Neural progenitor cell (in vitro differentiated cells): ENCODE results near the gene ACER1. TPM values are rescaled to one million over a fixed set of nuclear protein-coding genes. Genes with fewer than 3 reads are reported as not detected.
A peak's percentile ranks its signal among the peaks of the same experiment; 100 is the strongest.

Experiments
- DNase-seq: peaks from one replicate; pipeline ENCODE4 v3.0.0-alpha.2; 2016; ENCODE audit warnings: low spot score
- H2AFZ ChIP-seq: fragments of 200-600 bp; sonication (generic); replicated peaks from 2 replicates; pipeline ENCODE4 v1.6.1; 2016; ENCODE audit warnings: antibody characterized with exemption
- H3F3A ChIP-seq: fragments of 200-600 bp; sonication (generic); 2 replicates; pipeline ENCODE4 v1.6.1; 2016; ENCODE audit warnings: antibody characterized with exemption, low read depth
- H3K27ac ChIP-seq: fragments of 200-600 bp; sonication (generic); 2 replicates; pipeline ENCODE4 v1.5.1; 2016; ENCODE audit warnings: mild to moderate bottlenecking
- H3K27me3 ChIP-seq: fragments of 200-600 bp; sonication (generic); 2 replicates; pipeline ENCODE4 v1.6.1; 2016; ENCODE audit warnings: mild to moderate bottlenecking, moderate library complexity
- H3K36me3 ChIP-seq: fragments of 200-600 bp; sonication (generic); 2 replicates; pipeline ENCODE4 v1.5.1; 2016
- H3K4me1 ChIP-seq: fragments of 200-600 bp; sonication (generic); 2 replicates; pipeline ENCODE4 v1.6.1; 2016; ENCODE audit warnings: mixed run types
- H3K4me2 ChIP-seq: fragments of 200-600 bp; sonication (generic); 2 replicates; pipeline ENCODE4 v1.6.1; 2016
- H3K4me3 ChIP-seq: fragments of 200-600 bp; sonication (generic); 2 replicates; pipeline ENCODE4 v1.5.1; 2016
- H3K79me2 ChIP-seq: fragments of 200-600 bp; sonication (generic); 2 replicates; pipeline ENCODE4 v1.6.1; 2016; ENCODE audit warnings: low read depth
- H3K9ac ChIP-seq: fragments of 200-600 bp; sonication (generic); 2 replicates; pipeline ENCODE4 v1.6.1; 2016
- H3K9me3 ChIP-seq: fragments of 200-600 bp; sonication (generic); 2 replicates; pipeline ENCODE4 v1.5.1; 2016; ENCODE audit warnings: low read depth
- H4K20me1 ChIP-seq: fragments of 200-600 bp; sonication (generic); 2 replicates; pipeline ENCODE4 v1.6.1; 2016; ENCODE audit warnings: low read depth
- H3K27ac Mint-ChIP-seq: 3 replicates; pipeline ENCODE4 v1.8.0; 2021; ENCODE audit warnings: mixed read lengths
- H3K27me3 Mint-ChIP-seq: 2 replicates; pipeline ENCODE4 v1.8.0; 2022; ENCODE audit warnings: low read depth, mild to moderate bottlenecking, inconsistent platforms, moderate library complexity, mixed read lengths; ENCODE audit not compliant: insufficient read depth
- H3K36me3 Mint-ChIP-seq: 3 replicates; pipeline ENCODE4 v1.8.0; 2021; ENCODE audit warnings: mixed read lengths
- H3K4me1 Mint-ChIP-seq: 3 replicates; pipeline ENCODE4 v1.8.0; 2021; ENCODE audit warnings: mixed read lengths
- H3K4me3 Mint-ChIP-seq: 3 replicates; pipeline ENCODE4 v1.8.0; 2021; ENCODE audit warnings: mild to moderate bottlenecking, moderate library complexity, mixed read lengths
- H3K9me3 Mint-ChIP-seq: 3 replicates; pipeline ENCODE4 v1.8.0; 2020; ENCODE audit warnings: mixed read lengths
- CTCF ChIP-seq: fragments of 200-600 bp; sonication (generic); IDR thresholded peaks from 2 replicates; pipeline ENCODE4 v1.5.1; 2017; ENCODE audit warnings: antibody characterized with exemption, mild to moderate bottlenecking
- EZH2 ChIP-seq: fragments of 200-600 bp; sonication (generic); IDR thresholded peaks from 2 replicates; pipeline ENCODE4 v1.6.1; 2017; ENCODE audit warnings: antibody characterized with exemption, mild to moderate bottlenecking, moderate library complexity
- EZH2phosphoT487 ChIP-seq: fragments of 200-600 bp; sonication (generic); IDR thresholded peaks from 2 replicates; pipeline ENCODE4 v1.6.1; 2017; ENCODE audit warnings: antibody characterized with exemption
- total RNA-seq: library from RNA; depleted of rRNA; stranded (reverse); fragments of >200 nt; gene quantifications from 2 replicates; pipeline ENCODE4 v1.2.3, GENCODE V29; 2015; ENCODE audit warnings: low replicate concordance

The ACER1 gene
- total RNA-seq, 1 donor from 2014 or later: not detected

DNA sequence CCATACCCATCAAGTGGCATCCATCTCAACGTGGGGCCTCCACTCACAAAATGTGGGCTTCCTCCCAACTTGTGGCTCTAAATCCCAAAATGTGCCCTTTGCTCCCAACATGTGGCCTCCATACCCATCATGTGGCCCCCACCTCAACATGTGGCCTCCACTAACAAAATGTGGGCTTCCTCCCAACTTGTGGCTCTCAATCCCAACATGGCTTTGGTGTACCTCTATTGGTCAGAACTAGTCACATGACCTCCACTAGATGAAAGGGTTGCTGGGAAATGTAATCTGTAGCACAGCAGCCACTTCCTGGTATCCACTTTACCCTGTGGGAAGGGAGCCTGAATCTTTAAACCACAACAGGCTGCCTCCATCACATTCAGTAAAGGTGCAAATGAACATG is 10.1 kb upstream of the ACER1 start:
- no peak overlapping the region for H2AFZ ChIP-seq
- no peak for TF ChIP-seq EZH2phosphoT487
- no peak for TF ChIP-seq EZH2
- TF ChIP-seq CTCF: no peak
- H3K27me3 Mint-ChIP-seq: peaks cover 10% of the 10 kb centered on the region
- no peaks in the 10 kb centered on the region for H3K36me3 Mint-ChIP-seq
- H3F3A ChIP-seq: no peaks in the 10 kb centered on the region
- H3K79me2 ChIP-seq: no peaks in the 10 kb centered on the region
- no peak overlapping the region for H3K9ac ChIP-seq
- no peak overlapping the region for H3K27ac ChIP-seq
- H3K9me3 Mint-ChIP-seq: peaks cover 6% of the 10 kb centered on the region
- DNase-seq: no peak
- H3K36me3 ChIP-seq: no peaks in the 10 kb centered on the region
- no peak overlapping the region for H3K4me2 ChIP-seq
- no peak overlapping the region for H3K4me3 ChIP-seq
- H3K9me3 ChIP-seq: no peaks in the 10 kb centered on the region
- no peaks in the 10 kb centered on the region for H4K20me1 ChIP-seq
- no peaks in the 10 kb centered on the region for H3K4me1 ChIP-seq
- H3K27ac Mint-ChIP-seq: no peak overlapping the region
- H3K4me3 Mint-ChIP-seq: peak overlapping the region; percentile 35
- H3K4me1 Mint-ChIP-seq: no peaks in the 10 kb centered on the region
- peaks cover under 1% of the 10 kb centered on the region for H3K27me3 ChIP-seq

DNA sequence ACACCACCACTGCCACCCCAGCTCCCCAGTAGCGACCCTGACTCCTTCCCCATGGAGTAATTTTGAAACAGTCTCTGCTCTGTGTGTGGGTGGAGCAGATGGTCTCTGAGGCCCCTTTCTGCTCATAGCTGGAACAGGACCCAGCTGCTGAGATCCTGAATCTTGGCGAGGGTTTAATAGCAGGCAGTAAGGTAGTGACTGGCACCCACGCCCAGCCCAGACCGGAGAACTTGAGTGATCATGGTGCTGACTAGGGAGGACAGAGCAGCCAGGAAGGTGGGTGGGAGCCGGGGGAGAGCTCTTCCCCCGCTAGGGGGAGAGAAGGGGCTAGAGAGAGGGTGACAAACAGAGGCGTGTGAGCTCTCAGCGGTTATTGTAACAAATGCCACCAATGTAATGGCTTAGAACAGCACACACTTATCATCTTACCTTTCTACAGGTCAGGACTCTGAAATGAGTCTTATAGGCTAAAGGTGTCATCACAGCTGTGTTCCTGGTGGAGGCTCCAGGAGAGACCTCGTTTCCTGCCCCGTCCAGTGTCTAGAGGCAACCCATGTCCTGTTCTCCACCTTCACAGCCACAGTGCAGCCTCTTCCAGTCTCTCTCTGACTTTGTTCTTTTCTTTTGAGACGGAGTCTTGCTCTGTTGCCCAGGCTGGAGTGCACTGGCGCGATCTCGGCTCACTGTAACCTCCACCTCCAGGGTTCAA is 7.2 kb upstream of the ACER1 start:
- H3K9me3 Mint-ChIP-seq: peaks cover 6% of the 10 kb centered on the region
- Histone ChIP-seq H4K20me1 (no peaks in the 10 kb centered on the region), H2AFZ (peak overlapping the region; percentile 57), H3K36me3 (no peaks in the 10 kb centered on the region), H3K4me1 (no peaks in the 10 kb centered on the region), H3K4me2 (no peak overlapping the region), H3K79me2 (no peaks in the 10 kb centered on the region), H3K9ac (no peak overlapping the region), H3F3A (no peaks in the 10 kb centered on the region), H3K9me3 (no peaks in the 10 kb centered on the region), H3K27me3 (no peaks in the 10 kb centered on the region), H3K27ac (no peak overlapping the region), H3K4me3 (no peak overlapping the region)
- peak overlapping the region; percentile 81 for H3K27ac Mint-ChIP-seq
- no peaks in the 10 kb centered on the region for H3K4me1 Mint-ChIP-seq
- no peak for TF ChIP-seq EZH2
- peak; percentile 27 for TF ChIP-seq CTCF
- DNase-seq: peak; percentile 30
- H3K36me3 Mint-ChIP-seq: no peaks in the 10 kb centered on the region
- no peak overlapping the region for H3K4me3 Mint-ChIP-seq
- H3K27me3 Mint-ChIP-seq: peaks cover 8% of the 10 kb centered on the region

GRCh38 chr19:6334490-6335285 is 1.3 kb upstream of the ACER1 start:
- H3K4me1 ChIP-seq: no peaks in the 10 kb centered on the region
- TF ChIP-seq CTCF: no peak
- TF ChIP-seq EZH2: no peak
- no peak for TF ChIP-seq EZH2phosphoT487
- H3K9me3 Mint-ChIP-seq: peaks cover 2% of the 10 kb centered on the region

More at GRCh38 chr19:6334490-6335285, 1.3 kb upstream of the ACER1 start:
- H3K36me3 ChIP-seq: no peaks in the 10 kb centered on the region
- H3K4me2 ChIP-seq: no peak overlapping the region
- Mint-ChIP-seq H3K36me3 (no peaks in the 10 kb centered on the region), H3K4me3 (no peak overlapping the region), H3K27me3 (peaks cover 8% of the 10 kb centered on the region), H3K27ac (no peak overlapping the region), H3K4me1 (no peaks in the 10 kb centered on the region)
- H3K27me3 ChIP-seq: no peaks in the 10 kb centered on the region
- no peak overlapping the region for H3K27ac ChIP-seq
- H4K20me1 ChIP-seq: no peaks in the 10 kb centered on the region
- H3K79me2 ChIP-seq: no peaks in the 10 kb centered on the region
- no peaks in the 10 kb centered on the region for H3K9me3 ChIP-seq
- no peak overlapping the region for H3K9ac ChIP-seq
- H3K4me3 ChIP-seq: no peak overlapping the region
- H2AFZ ChIP-seq: no peak overlapping the region
- H3F3A ChIP-seq: no peaks in the 10 kb centered on the region
- DNase-seq: no peak
